ENCODE data around the gene UBR3. TPM values are rescaled to one million over a fixed set of nuclear protein-coding genes. Genes with fewer than 3 reads are reported as not detected.

UBR3 gene
- total RNA-seq, 1 experiment from 2014 or later = 48.9 TPM

- DNase-seq (ENCODE audit: low spot score) = no peak
- TF ChIP-seq CTCF (conservative IDR thresholded peaks at IDR 0.05; ENCODE audit: low read depth, low read length) (no peak), EZH2 (IDR thresholded peaks at IDR 0.05; ENCODE audit: borderline replicate concordance, low read depth, low read length, poor library complexity, severe bottlenecking) (no peak)
- no peaks in the 10 kb centered on the region for H3K36me3 ChIP-seq (ENCODE audit: insufficient read depth, low read length, poor library complexity, severe bottlenecking)
- no peak overlapping the region for H3K27ac ChIP-seq (ENCODE audit: low read depth, low read length, poor library complexity, severe bottlenecking)
- CTCF ChIA-PET = no interaction called here
- no peaks in the 10 kb centered on the region for H3K27me3 ChIP-seq (replicated peaks; ENCODE audit: insufficient read depth, low read depth, low read length, poor library complexity)
- no peak overlapping the region for H3K4me3 ChIP-seq (ENCODE audit: low read depth, low read length, poor library complexity, severe bottlenecking)
- intact Hi-C loops (cut with micrococcal nuclease; ENCODE audit: unreplicated experiment) = no loop called here
- H3K9me3 ChIP-seq (ENCODE audit: low read depth, low read length, poor library complexity, severe bottlenecking) = no peaks in the 10 kb centered on the region
- BruUV-seq (replicated peaks) = no TSS peak
- POLR2A ChIA-PET (ENCODE audit: low non-redundant PET) = interaction anchor here (0.8 kb wide), 1 partner anchor 444 kb away, joined by 5 read pairs; no protein-coding TSS in a partner anchor
- no peaks in the 10 kb centered on the region for H3K4me1 ChIP-seq (ENCODE audit: insufficient read depth, low read length, poor library complexity, severe bottlenecking)
These were observed 179.5 kb downstream of the UBR3 start for GRCh38 chr2:170006587-170007325.

- H3K27ac ChIP-seq (ENCODE audit: low read depth, low read length, poor library complexity, severe bottlenecking) = no peak overlapping the region
- intact Hi-C loops (cut with micrococcal nuclease; ENCODE audit: unreplicated experiment) = no loop called here
- H3K4me3 ChIP-seq (ENCODE audit: low read depth, low read length, poor library complexity, severe bottlenecking) = no peak overlapping the region
- DNase-seq (ENCODE audit: low spot score) = no peak
- H3K9me3 ChIP-seq (ENCODE audit: low read depth, low read length, poor library complexity, severe bottlenecking) = no peaks in the 10 kb centered on the region
- H3K27me3 ChIP-seq (replicated peaks; ENCODE audit: insufficient read depth, low read depth, low read length, poor library complexity) = no peaks in the 10 kb centered on the region
- TF ChIP-seq EZH2 (IDR thresholded peaks at IDR 0.05; ENCODE audit: borderline replicate concordance, low read depth, low read length, poor library complexity, severe bottlenecking) (no peak), CTCF (conservative IDR thresholded peaks at IDR 0.05; ENCODE audit: low read depth, low read length) (no peak)
- peaks cover 5% of the 10 kb centered on the region for H3K4me1 ChIP-seq (ENCODE audit: insufficient read depth, low read length, poor library complexity, severe bottlenecking)
- ChIA-PET POLR2A (ENCODE audit: low non-redundant PET) (no interaction called here), CTCF (no interaction called here)
- BruUV-seq (replicated peaks) = no TSS peak
- H3K36me3 ChIP-seq (ENCODE audit: insufficient read depth, low read length, poor library complexity, severe bottlenecking) = no peaks in the 10 kb centered on the region
These were observed 182.0 kb downstream of the UBR3 start for GRCh38 chr2:170009209-170009608.

GRCh38 chr2:170012773-170013172 is 185.5 kb downstream of the UBR3 start:
- DNase-seq (ENCODE audit: low spot score) = no peak
- CTCF ChIA-PET = no interaction called here

More at GRCh38 chr2:170012773-170013172, 185.5 kb downstream of the UBR3 start:
- BruUV-seq (replicated peaks) = no TSS peak
- Histone ChIP-seq H3K36me3 (ENCODE audit: insufficient read depth, low read length, poor library complexity, severe bottlenecking) (no peaks in the 10 kb centered on the region), H3K4me1 (ENCODE audit: insufficient read depth, low read length, poor library complexity, severe bottlenecking) (peaks cover 5% of the 10 kb centered on the region), H3K9me3 (ENCODE audit: low read depth, low read length, poor library complexity, severe bottlenecking) (no peaks in the 10 kb centered on the region), H3K4me3 (ENCODE audit: low read depth, low read length, poor library complexity, severe bottlenecking) (no peak overlapping the region), H3K27ac (ENCODE audit: low read depth, low read length, poor library complexity, severe bottlenecking) (no peak overlapping the region), H3K27me3 (replicated peaks; ENCODE audit: insufficient read depth, low read depth, low read length, poor library complexity) (no peaks in the 10 kb centered on the region)
- intact Hi-C loops (cut with micrococcal nuclease; ENCODE audit: unreplicated experiment) = no loop called here
- POLR2A ChIA-PET (ENCODE audit: low non-redundant PET) = no interaction called here
- TF ChIP-seq EZH2 (IDR thresholded peaks at IDR 0.05; ENCODE audit: borderline replicate concordance, low read depth, low read length, poor library complexity, severe bottlenecking) (no peak), CTCF (conservative IDR thresholded peaks at IDR 0.05; ENCODE audit: low read depth, low read length) (no peak)

Measured in A673 (cell line).